Keratinocyte (primary cell): Measurements from ENCODE around the gene MELK.

Experiments
- CTCF ChIP-seq, 3 experiments: IDR thresholded peaks in 1 of 3; conservative IDR thresholded peaks in 1 of 3; optimal IDR thresholded peaks in 1 of 3; 2 replicates in 2 of 3; 3 replicates in 1 of 3; pipeline versions ENCODE3 to v1.5.1; 2011; ENCODE audit warnings: low read length in 3 of 3, mild to moderate bottlenecking in 3 of 3, moderate library complexity in 2 of 3, control low read depth in 1 of 3, inconsistent platforms in 1 of 3; ENCODE audit not compliant: insufficient read depth in 2 of 3; ENCODE audit errors: extremely low read depth in 1 of 3
- EZH2 ChIP-seq: IDR thresholded peaks from one replicate; pipeline ENCODE4 v1.6.1; 2012; ENCODE audit warnings: inconsistent platforms, mild to moderate bottlenecking, low read length, moderate library complexity

- TF ChIP-seq CTCF (optimal IDR thresholded peaks at IDR 0.05 in 1 of 3, IDR thresholded peaks at IDR 0.05 in 1 of 3, conservative IDR thresholded peaks at IDR 0.05 in 1 of 3; ENCODE audit: extremely low read depth in 1 of 3, insufficient read depth in 2 of 3, low read length in 3 of 3) (no peak), EZH2 (no peak)
Measured at GRCh38 chr9:36659500-36659899, 86.8 kb downstream of the MELK start.
